Endothelial cell of umbilical vein (primary cell): Measurements from ENCODE around the gene RASL12. TPM values are rescaled to one million over a fixed set of nuclear protein-coding genes. Genes with fewer than 3 reads are reported as not detected.

Experiments used
- BruUV-seq: library from RNA; stranded (reverse); fragments of 400-500 nt; replicated peaks from 2 replicates; lab custom pipeline; 2021; lab: Mats Ljungman, UMichigan
- CTCF ChIA-PET: fragments of 300-600, 350-600 bp; sonication (Branson Sonifier 250); formaldehyde crosslinking; loops from one replicate; lab custom pipeline; 2021; ENCODE audit warnings: antibody characterized with exemption, inconsistent platforms; lab: Charles Lee
- POLR2A ChIA-PET: fragments of 300-600, 350-600 bp; sonication (Branson Sonifier 250); formaldehyde crosslinking; loops from one replicate; lab custom pipeline; 2021; ENCODE audit warnings: antibody characterized with exemption, inconsistent platforms; lab: Charles Lee
- DNase-seq: peaks from one replicate; pipeline ENCODE4 v3.0.0-alpha.2; 2011; ENCODE audit warnings: low read depth, low spot score
- FAIRE-seq: peaks from 2 replicates; lab custom pipeline; 2011; peaks lifted over from hg19 to GRCh38; lab: Jason Lieb, UNC
- H2AFZ ChIP-seq: 2 replicates; pipeline ENCODE4 v1.6.0; 2012; ENCODE audit warnings: low read depth, low read length, control low read depth, inconsistent platforms
- H3K27ac ChIP-seq: 2 replicates; pipeline ENCODE4 v1.5.1; 2011; ENCODE audit warnings: low read depth, mild to moderate bottlenecking, control low read depth, low read length, moderate library complexity; ENCODE audit not compliant: insufficient read depth
- H3K27me3 ChIP-seq, 2 experiments: 2 replicates each; pipeline versions ENCODE4 v1.6.0 to v1.6.1; 2011; ENCODE audit warnings: low read length in 2 of 2, mixed read lengths in 1 of 2; ENCODE audit not compliant: control insufficient read depth in 2 of 2, insufficient read depth in 2 of 2
- H3K36me3 ChIP-seq, 2 experiments: 2 replicates in 1 of 2; 3 replicates in 1 of 2; pipeline ENCODE4 v1.5.1; 2011; ENCODE audit warnings: low read length in 2 of 2, mild to moderate bottlenecking in 1 of 2, moderate library complexity in 1 of 2; ENCODE audit not compliant: control insufficient read depth in 2 of 2, insufficient read depth in 2 of 2; ENCODE audit errors: extremely low read depth in 1 of 2
- H3K4me1 ChIP-seq: 3 replicates; pipeline ENCODE4 v1.5.1; 2011; ENCODE audit warnings: mild to moderate bottlenecking, low read length; ENCODE audit not compliant: control insufficient read depth, insufficient read depth; ENCODE audit errors: extremely low read depth
- H3K4me2 ChIP-seq: 2 replicates; pipeline ENCODE4 v1.6.1; 2011; ENCODE audit warnings: low read length, control low read depth, mixed read lengths; ENCODE audit not compliant: insufficient read depth
- H3K4me3 ChIP-seq, 3 experiments: fragments of 200-600 bp in 1 of 3; sonication (generic), shearing (Covaris generic) in 1 of 3; replicated peaks in 1 of 3; 2 replicates each; pipeline ENCODE4 v1.5.1; 2011 to 2016; ENCODE audit warnings: control low read depth in 3 of 3, low read length in 3 of 3, mild to moderate bottlenecking in 2 of 3, inconsistent platforms in 1 of 3, low read depth in 1 of 3, moderate library complexity in 1 of 3; ENCODE audit not compliant: insufficient read depth in 1 of 3
- H3K79me2 ChIP-seq: 2 replicates; pipeline ENCODE4 v1.6.0; 2012; ENCODE audit warnings: low read length, inconsistent platforms; ENCODE audit not compliant: control insufficient read depth, insufficient read depth
- H3K9ac ChIP-seq: replicated peaks from 2 replicates; pipeline ENCODE3; 2011; ENCODE audit warnings: low read length, control low read depth; ENCODE audit not compliant: insufficient read depth; ENCODE audit errors: extremely low read depth
- H3K9me1 ChIP-seq: replicated peaks from 3 replicates; pipeline ENCODE4 v1.6.0; 2011; ENCODE audit warnings: mild to moderate bottlenecking, low read length; ENCODE audit not compliant: control insufficient read depth, insufficient read depth; ENCODE audit errors: extremely low read depth
- H3K9me3 ChIP-seq: replicated peaks from 2 replicates; pipeline ENCODE4 v1.5.1; 2012; ENCODE audit warnings: low read length, inconsistent platforms; ENCODE audit not compliant: control insufficient read depth, insufficient read depth
- H4K20me1 ChIP-seq: replicated peaks from 2 replicates; pipeline ENCODE3; 2011; ENCODE audit warnings: mild to moderate bottlenecking, low read length; ENCODE audit not compliant: control insufficient read depth, insufficient read depth; ENCODE audit errors: extremely low read depth
- FOS ChIP-seq: IDR thresholded peaks from 2 replicates; pipeline ENCODE4 v1.6.1; 2011; ENCODE audit warnings: mild to moderate bottlenecking, low read length, moderate library complexity, borderline replicate concordance; ENCODE audit not compliant: insufficient read depth
- GATA2 ChIP-seq: IDR thresholded peaks from 2 replicates; pipeline ENCODE4 v1.7.0; 2011; ENCODE audit warnings: low read depth, mild to moderate bottlenecking, moderate library complexity, mixed read lengths, low read length; ENCODE audit not compliant: insufficient read length, insufficient read depth
- JUN ChIP-seq: IDR thresholded peaks from 2 replicates; pipeline ENCODE4 v1.6.1; 2011; ENCODE audit warnings: borderline replicate concordance, low read depth; ENCODE audit not compliant: insufficient read length, insufficient read depth
- MYC ChIP-seq: IDR thresholded peaks from one replicate; pipeline ENCODE4 v1.6.1; 2011; ENCODE audit warnings: mild to moderate bottlenecking, low read depth, low read length
- POLR2A ChIP-seq: IDR thresholded peaks from 2 replicates; pipeline ENCODE4 v1.6.1; 2012; ENCODE audit warnings: low read depth, mild to moderate bottlenecking, control low read depth, low read length
- POLR2AphosphoS5 ChIP-seq: IDR thresholded peaks from 2 replicates; pipeline ENCODE4 v1.6.1; 2012; ENCODE audit warnings: low read depth, mild to moderate bottlenecking, control low read depth, low read length, moderate library complexity; ENCODE audit not compliant: insufficient read depth
- dilution Hi-C: fragments of 300-500 bp; cut with MboI; formaldehyde crosslinking; loops from one replicate; pipeline ENCODE4 v1.15.0; 2019; ENCODE audit warnings: low sequenced_read_pairs; ENCODE audit not compliant: extremely low pct_ligation_motif_present
- intact Hi-C: fragments of 100-400 bp; cut with micrococcal nuclease; formaldehyde crosslinking; loops from one replicate; pipeline ENCODE4 v1.10.0; 2022
- polyA plus RNA-seq, 4 experiments: library from polyadenylated mRNA; depleted of rRNA in 3 of 4; stranded (reverse) in 3 of 4; unstranded in 1 of 4; fragments of >200 nt; gene quantifications; 2 replicates each; pipeline versions ENCODE4 v1.2.1 to v1.2.3, GENCODE V29; 2011 to 2012; ENCODE audit warnings: missing spikeins in 1 of 4
- total RNA-seq: library from RNA; stranded (reverse); gene quantifications from 2 replicates; pipeline ENCODE4 v1.2.3, GENCODE V29; 2021
- TF ChIP-seq, protein P1 (sequence below), 2 donors: IDR thresholded peaks; 1 replicate in 1 of 2; 2 replicates in 1 of 2; pipeline ENCODE4 v1.5.1; 2011; ENCODE audit warnings: low read length in 2 of 2, mild to moderate bottlenecking in 2 of 2, moderate library complexity in 2 of 2, control low read depth in 1 of 2, inconsistent platforms in 1 of 2, low read depth in 1 of 2; ENCODE audit not compliant: insufficient read depth in 1 of 2; ENCODE audit errors: extremely low read depth in 1 of 2
- TF ChIP-seq, protein P2 (sequence below): IDR thresholded peaks from 2 replicates; pipeline ENCODE4 v1.6.1; 2011; ENCODE audit not compliant: insufficient read depth, insufficient read length

RASL12 gene
- total and polyA plus RNA-seq, 2 donors (not counting 3 experiments of a cell fraction or from before 2014, with no cell fraction given): not detected

DNA sequence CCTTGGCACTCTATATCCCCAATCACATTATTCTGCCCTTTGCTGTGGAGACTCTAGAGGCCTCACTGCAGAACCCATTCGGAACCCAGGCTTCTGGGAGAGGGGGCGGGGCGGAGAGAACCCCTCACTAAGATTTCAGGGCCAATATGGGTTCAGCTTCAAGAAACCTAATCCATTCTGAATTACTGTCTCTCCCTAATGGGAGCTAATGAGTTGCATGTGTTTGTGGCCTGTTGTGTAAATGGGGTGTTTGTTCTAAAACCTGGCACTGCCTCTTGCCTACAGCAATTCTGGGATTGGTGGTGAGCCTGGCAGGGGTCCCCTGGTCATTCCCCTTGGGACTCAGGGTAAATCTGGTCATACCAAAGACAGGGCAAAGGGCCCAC lies 605 bp upstream of the RASL12 start:
- POLR2A ChIA-PET: no interaction called here
- Histone ChIP-seq H3K9ac (no peak overlapping the region), H3K4me2 (no peak overlapping the region), H4K20me1 (no peaks in the 10 kb centered on the region), H3K9me3 (no peaks in the 10 kb centered on the region), H3K27me3 (peaks cover 31 to 44% of the 10 kb centered on the region in 2 experiments), H3K36me3 (no peaks in the 10 kb centered on the region), H3K27ac (no peak overlapping the region), H3K79me2 (no peaks in the 10 kb centered on the region), H3K4me1 (no peaks in the 10 kb centered on the region), H3K4me3 (no peak overlapping the region), H2AFZ (no peak overlapping the region), H3K9me1 (no peaks in the 10 kb centered on the region)
- dilution Hi-C loops: no loop called here
- FAIRE-seq (no peak), DNase-seq (no peak)
- no TSS peak for BruUV-seq
- CTCF ChIA-PET: interaction anchor here (1.4 to 5.2 kb wide), 4 partner anchors 10 to 33 kb away, joined by 5 to 35 read pairs (median 12); partner anchors contain the start of gene KBTBD13
- TF ChIP-seq, protein P1, sequence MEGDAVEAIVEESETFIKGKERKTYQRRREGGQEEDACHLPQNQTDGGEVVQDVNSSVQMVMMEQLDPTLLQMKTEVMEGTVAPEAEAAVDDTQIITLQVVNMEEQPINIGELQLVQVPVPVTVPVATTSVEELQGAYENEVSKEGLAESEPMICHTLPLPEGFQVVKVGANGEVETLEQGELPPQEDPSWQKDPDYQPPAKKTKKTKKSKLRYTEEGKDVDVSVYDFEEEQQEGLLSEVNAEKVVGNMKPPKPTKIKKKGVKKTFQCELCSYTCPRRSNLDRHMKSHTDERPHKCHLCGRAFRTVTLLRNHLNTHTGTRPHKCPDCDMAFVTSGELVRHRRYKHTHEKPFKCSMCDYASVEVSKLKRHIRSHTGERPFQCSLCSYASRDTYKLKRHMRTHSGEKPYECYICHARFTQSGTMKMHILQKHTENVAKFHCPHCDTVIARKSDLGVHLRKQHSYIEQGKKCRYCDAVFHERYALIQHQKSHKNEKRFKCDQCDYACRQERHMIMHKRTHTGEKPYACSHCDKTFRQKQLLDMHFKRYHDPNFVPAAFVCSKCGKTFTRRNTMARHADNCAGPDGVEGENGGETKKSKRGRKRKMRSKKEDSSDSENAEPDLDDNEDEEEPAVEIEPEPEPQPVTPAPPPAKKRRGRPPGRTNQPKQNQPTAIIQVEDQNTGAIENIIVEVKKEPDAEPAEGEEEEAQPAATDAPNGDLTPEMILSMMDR (IDR thresholded peaks at IDR 0.05; ENCODE audit: extremely low read depth in 1 of 2, insufficient read depth in 1 of 2, low read depth in 1 of 2, low read length in 2 of 2): no peak
- TF ChIP-seq MYC: no peak
- no peak for TF ChIP-seq FOS
- intact Hi-C loops: no loop called here

DNA sequence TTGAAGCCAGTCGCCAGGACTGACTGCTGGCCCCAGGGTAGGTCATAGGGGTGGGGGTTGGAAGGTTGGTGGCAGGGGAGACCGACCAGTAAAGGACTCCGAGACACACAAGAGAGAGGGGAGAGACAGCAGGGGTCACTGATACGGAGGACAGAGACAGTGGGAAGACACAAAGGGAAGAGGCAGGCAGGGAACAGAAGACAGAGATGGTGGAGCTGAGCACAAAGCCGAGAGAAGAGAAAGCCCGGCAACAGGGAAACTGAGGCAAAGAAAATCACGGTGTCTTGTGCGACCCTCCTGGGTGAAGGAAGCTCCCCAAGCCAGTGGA lies 510 bp downstream of the RASL12 start:
- H3K4me1 ChIP-seq: no peaks in the 10 kb centered on the region
- no TSS peak for BruUV-seq
- dilution Hi-C loops: no loop called here
- FAIRE-seq: no peak
- no peaks in the 10 kb centered on the region for H3K79me2 ChIP-seq
- intact Hi-C loops: no loop called here
- H3K27me3 ChIP-seq: peaks cover 31 to 44% of the 10 kb centered on the region in 2 experiments
- no peaks in the 10 kb centered on the region for H3K9me3 ChIP-seq
- H3K4me2 ChIP-seq: no peak overlapping the region
- ChIA-PET CTCF (interaction anchor here (0.6 to 5.2 kb wide), 7 partner anchors 11 to 304 kb away, joined by 3 to 35 read pairs (median 9); partner anchors contain the start of gene KBTBD13), POLR2A (no interaction called here)
- H3K36me3 ChIP-seq: no peaks in the 10 kb centered on the region
- no peak for DNase-seq
- H3K4me3 ChIP-seq: no peak overlapping the region
- H3K9me1 ChIP-seq: no peaks in the 10 kb centered on the region
- no peaks in the 10 kb centered on the region for H4K20me1 ChIP-seq
- H3K27ac ChIP-seq: no peak overlapping the region
- TF ChIP-seq MYC (no peak), GATA2 (no peak), POLR2A (no peak), POLR2AphosphoS5 (no peak), JUN (no peak)
- TF ChIP-seq, protein P1 (IDR thresholded peaks at IDR 0.05; ENCODE audit: extremely low read depth in 1 of 2, insufficient read depth in 1 of 2, low read depth in 1 of 2, low read length in 2 of 2): no peak
- TF ChIP-seq, protein P2, sequence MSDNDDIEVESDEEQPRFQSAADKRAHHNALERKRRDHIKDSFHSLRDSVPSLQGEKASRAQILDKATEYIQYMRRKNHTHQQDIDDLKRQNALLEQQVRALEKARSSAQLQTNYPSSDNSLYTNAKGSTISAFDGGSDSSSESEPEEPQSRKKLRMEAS: no peak
- H3K9ac ChIP-seq: no peak overlapping the region
- no peak overlapping the region for H2AFZ ChIP-seq
